Activated naive CD8-positive, alpha-beta T cell treated with anti-CD3 and anti-CD28 coated beads for 36 hours (primary cell): Measurements from ENCODE around the gene PHKA2. TPM values are rescaled to one million over a fixed set of nuclear protein-coding genes. Genes with fewer than 3 reads are reported as not detected.
A peak's percentile ranks its signal among the peaks of the same experiment; 100 is the strongest.

Experiments used
- DNase-seq: peaks from one replicate; pipeline ENCODE4 v3.0.0; 2021
- H3K27ac Mint-ChIP-seq: one replicate; pipeline ENCODE4 v1.8.0; 2022; ENCODE audit warnings: mild to moderate bottlenecking, moderate library complexity, mixed read lengths
- H3K27me3 Mint-ChIP-seq: one replicate; pipeline ENCODE4 v1.8.0; 2022; ENCODE audit warnings: mild to moderate bottlenecking, mixed read lengths
- H3K36me3 Mint-ChIP-seq: one replicate; pipeline ENCODE4 v1.8.0; 2021; ENCODE audit warnings: mild to moderate bottlenecking, mixed read lengths
- H3K4me1 Mint-ChIP-seq: one replicate; pipeline ENCODE4 v1.8.0; 2021; ENCODE audit warnings: mixed read lengths
- H3K4me3 Mint-ChIP-seq: one replicate; pipeline ENCODE4 v1.8.0; 2022; ENCODE audit warnings: mild to moderate bottlenecking, moderate library complexity, mixed read lengths
- H3K9me3 Mint-ChIP-seq: one replicate; pipeline ENCODE4 v1.8.0; 2022; ENCODE audit warnings: mixed read lengths
- total RNA-seq, 2 experiments: library from RNA; stranded (reverse); gene quantifications; one replicate each; pipeline ENCODE4 v1.2.3, GENCODE V29; 2021

PHKA2 gene
- total RNA-seq, 2 experiments from 2014 or later = 18.2 to 18.6 TPM

GRCh38 chrX:18883234-18883960 lies 100.5 kb downstream of the PHKA2 start:
- no peak for DNase-seq
- Mint-ChIP-seq H3K4me1 (peaks cover 18% of the 10 kb centered on the region), H3K9me3 (no peaks in the 10 kb centered on the region), H3K4me3 (no peak overlapping the region), H3K36me3 (no peaks in the 10 kb centered on the region), H3K27ac (no peak overlapping the region), H3K27me3 (peaks cover under 1% of the 10 kb centered on the region)

- DNase-seq = no peak
- H3K27me3 Mint-ChIP-seq = peaks cover 7% of the 10 kb centered on the region
- no peaks in the 10 kb centered on the region for H3K36me3 Mint-ChIP-seq
- no peak overlapping the region for H3K4me3 Mint-ChIP-seq
- no peaks in the 10 kb centered on the region for H3K9me3 Mint-ChIP-seq
- H3K4me1 Mint-ChIP-seq = no peaks in the 10 kb centered on the region
- no peak overlapping the region for H3K27ac Mint-ChIP-seq
These were observed 104.8 kb downstream of the PHKA2 start for GRCh38 chrX:18879144-18879543.

GRCh38 chrX:18877469-18877868 lies 106.4 kb downstream of the PHKA2 start:
- no peak for DNase-seq
- no peak overlapping the region for H3K4me3 Mint-ChIP-seq
- H3K4me1 Mint-ChIP-seq = peaks cover 3% of the 10 kb centered on the region
- peaks cover 7% of the 10 kb centered on the region for H3K27me3 Mint-ChIP-seq
- no peaks in the 10 kb centered on the region for H3K36me3 Mint-ChIP-seq
- no peak overlapping the region for H3K27ac Mint-ChIP-seq
- H3K9me3 Mint-ChIP-seq = no peaks in the 10 kb centered on the region

GRCh38 chrX:18875256-18875878 lies 108.5 kb downstream of the PHKA2 start:
- peaks cover 7% of the 10 kb centered on the region for H3K27me3 Mint-ChIP-seq
- H3K9me3 Mint-ChIP-seq = no peaks in the 10 kb centered on the region
- H3K27ac Mint-ChIP-seq = no peak overlapping the region
- H3K4me1 Mint-ChIP-seq = peaks cover 3% of the 10 kb centered on the region
- no peaks in the 10 kb centered on the region for H3K36me3 Mint-ChIP-seq
- no peak for DNase-seq
- H3K4me3 Mint-ChIP-seq = no peak overlapping the region

GRCh38 chrX:18874560-18875255 lies 109.2 kb downstream of the PHKA2 start:
- Mint-ChIP-seq H3K4me3 (no peak overlapping the region), H3K36me3 (no peaks in the 10 kb centered on the region), H3K27ac (no peak overlapping the region), H3K27me3 (peaks cover 7% of the 10 kb centered on the region), H3K4me1 (peaks cover 3% of the 10 kb centered on the region), H3K9me3 (no peaks in the 10 kb centered on the region)
- no peak for DNase-seq

GRCh38 chrX:18873836-18874235 lies 110.1 kb downstream of the PHKA2 start:
- Mint-ChIP-seq H3K36me3 (no peaks in the 10 kb centered on the region), H3K9me3 (no peaks in the 10 kb centered on the region), H3K27ac (no peak overlapping the region), H3K4me3 (no peak overlapping the region), H3K4me1 (peaks cover 3% of the 10 kb centered on the region), H3K27me3 (peaks cover 7% of the 10 kb centered on the region)
- DNase-seq = no peak

- Mint-ChIP-seq H3K9me3 (no peaks in the 10 kb centered on the region), H3K27me3 (peaks cover 6% of the 10 kb centered on the region), H3K27ac (no peak overlapping the region), H3K36me3 (no peaks in the 10 kb centered on the region), H3K4me3 (no peak overlapping the region), H3K4me1 (peaks cover 3% of the 10 kb centered on the region)
- peak; percentile 11 for DNase-seq
These were observed 110.6 kb downstream of the PHKA2 start for GRCh38 chrX:18873189-18873791.

- Mint-ChIP-seq H3K27me3 (peaks cover 4% of the 10 kb centered on the region), H3K27ac (no peak overlapping the region), H3K36me3 (no peaks in the 10 kb centered on the region), H3K4me3 (no peak overlapping the region), H3K4me1 (peaks cover 3% of the 10 kb centered on the region), H3K9me3 (no peaks in the 10 kb centered on the region)
- DNase-seq = no peak
These were observed 111.3 kb downstream of the PHKA2 start for GRCh38 chrX:18872621-18873020.

- Mint-ChIP-seq H3K27ac (no peak overlapping the region), H3K27me3 (peaks cover 4% of the 10 kb centered on the region), H3K4me1 (peaks cover 3% of the 10 kb centered on the region), H3K36me3 (no peaks in the 10 kb centered on the region), H3K9me3 (no peaks in the 10 kb centered on the region), H3K4me3 (no peak overlapping the region)
- no peak for DNase-seq
These were observed 111.9 kb downstream of the PHKA2 start for GRCh38 chrX:18871970-18872369.

GRCh38 chrX:18871161-18871890 lies 112.6 kb downstream of the PHKA2 start:
- Mint-ChIP-seq H3K27ac (no peak overlapping the region), H3K4me3 (no peak overlapping the region), H3K9me3 (no peaks in the 10 kb centered on the region), H3K27me3 (peaks cover 4% of the 10 kb centered on the region), H3K36me3 (no peaks in the 10 kb centered on the region), H3K4me1 (peaks cover 3% of the 10 kb centered on the region)
- DNase-seq = no peak

- Mint-ChIP-seq H3K4me1 (no peaks in the 10 kb centered on the region), H3K27ac (no peak overlapping the region), H3K36me3 (no peaks in the 10 kb centered on the region), H3K4me3 (no peak overlapping the region), H3K9me3 (no peaks in the 10 kb centered on the region), H3K27me3 (no peaks in the 10 kb centered on the region)
- DNase-seq = no peak
These were observed 119.5 kb downstream of the PHKA2 start for GRCh38 chrX:18864390-18864920.

- H3K4me3 Mint-ChIP-seq = no peak overlapping the region
These were observed 122.4 kb downstream of the PHKA2 start for GRCh38 chrX:18861511-18861910.

GRCh38 chrX:18856645-18856997 lies 127.3 kb downstream of the PHKA2 start:
- H3K36me3 Mint-ChIP-seq = no peaks in the 10 kb centered on the region
- peaks cover 20% of the 10 kb centered on the region for H3K4me1 Mint-ChIP-seq
- H3K27ac Mint-ChIP-seq = no peak overlapping the region
- no peaks in the 10 kb centered on the region for H3K9me3 Mint-ChIP-seq
- no peaks in the 10 kb centered on the region for H3K27me3 Mint-ChIP-seq
- H3K4me3 Mint-ChIP-seq = no peak overlapping the region
- DNase-seq = no peak

More at GRCh38 chrX:18861511-18861910, 122.4 kb downstream of the PHKA2 start:
- Mint-ChIP-seq H3K36me3 (no peaks in the 10 kb centered on the region), H3K9me3 (no peaks in the 10 kb centered on the region), H3K4me1 (peaks cover 2% of the 10 kb centered on the region), H3K27ac (no peak overlapping the region), H3K27me3 (no peaks in the 10 kb centered on the region)
- no peak for DNase-seq

GRCh38 chrX:18855919-18856644 lies 127.8 kb downstream of the PHKA2 start:
- Mint-ChIP-seq H3K4me3 (no peak overlapping the region), H3K9me3 (no peaks in the 10 kb centered on the region), H3K27me3 (no peaks in the 10 kb centered on the region), H3K36me3 (no peaks in the 10 kb centered on the region), H3K4me1 (peaks cover 20% of the 10 kb centered on the region), H3K27ac (no peak overlapping the region)
- DNase-seq = no peak
